ENCODE results near the gene PDSS1.
"Not testable (repeated sequence)": the region's sequence is repeated elsewhere in the genome, so short reads cannot be mapped to it uniquely, and the experiment has no call there.

Gene PDSS1, protein sequence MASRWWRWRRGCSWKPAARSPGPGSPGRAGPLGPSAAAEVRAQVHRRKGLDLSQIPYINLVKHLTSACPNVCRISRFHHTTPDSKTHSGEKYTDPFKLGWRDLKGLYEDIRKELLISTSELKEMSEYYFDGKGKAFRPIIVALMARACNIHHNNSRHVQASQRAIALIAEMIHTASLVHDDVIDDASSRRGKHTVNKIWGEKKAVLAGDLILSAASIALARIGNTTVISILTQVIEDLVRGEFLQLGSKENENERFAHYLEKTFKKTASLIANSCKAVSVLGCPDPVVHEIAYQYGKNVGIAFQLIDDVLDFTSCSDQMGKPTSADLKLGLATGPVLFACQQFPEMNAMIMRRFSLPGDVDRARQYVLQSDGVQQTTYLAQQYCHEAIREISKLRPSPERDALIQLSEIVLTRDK

DNA sequence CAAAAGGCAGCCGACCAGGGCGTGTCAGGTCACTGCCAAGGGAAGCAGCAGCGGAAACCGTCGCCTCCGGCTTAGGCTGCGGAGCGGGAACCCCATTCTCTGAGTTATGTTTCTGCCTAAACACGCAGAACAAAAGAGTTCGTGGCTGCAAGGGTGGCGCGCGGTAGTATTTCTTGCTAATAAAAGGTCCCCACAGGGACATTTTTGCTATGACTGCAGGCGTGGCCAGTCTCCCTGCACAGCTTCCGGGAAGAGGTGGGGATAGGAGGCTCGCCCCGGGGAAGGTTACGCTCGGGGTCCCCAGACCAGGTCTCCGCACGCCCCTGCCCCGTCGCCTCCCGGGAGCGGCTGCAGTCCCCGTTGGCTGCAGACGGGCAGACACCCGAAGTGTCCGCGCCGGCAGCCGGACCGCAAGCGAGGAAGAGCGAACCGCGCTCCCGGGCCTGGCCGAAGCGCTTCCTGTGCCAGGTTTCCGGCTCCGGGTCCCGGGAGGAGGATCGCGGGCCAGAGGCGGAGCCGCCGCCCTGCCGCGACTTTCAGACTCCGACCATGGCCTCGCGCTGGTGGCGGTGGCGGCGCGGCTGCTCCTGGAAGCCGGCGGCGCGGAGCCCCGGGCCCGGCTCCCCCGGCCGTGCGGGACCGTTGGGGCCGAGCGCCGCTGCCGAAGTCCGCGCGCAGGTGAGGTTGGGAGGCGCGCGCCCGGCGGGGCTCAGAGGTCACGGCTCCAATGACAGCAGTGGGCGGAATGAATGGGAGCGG is at the start of gene PDSS1:
TSS of gene PDSS1 (plus strand) at position 539 of the 759 bp plus-strand sequence. CDS start at position 550, 11 bp downstream.
- H3K4me3 ChIP-seq (ENCODE audit: low read depth, low read length), result peak within 1 kb of the TSS; percentile 96
- DNase-seq (ENCODE audit: low read depth), result peak; percentile 68
- TF ChIP-seq, protein P1, sequence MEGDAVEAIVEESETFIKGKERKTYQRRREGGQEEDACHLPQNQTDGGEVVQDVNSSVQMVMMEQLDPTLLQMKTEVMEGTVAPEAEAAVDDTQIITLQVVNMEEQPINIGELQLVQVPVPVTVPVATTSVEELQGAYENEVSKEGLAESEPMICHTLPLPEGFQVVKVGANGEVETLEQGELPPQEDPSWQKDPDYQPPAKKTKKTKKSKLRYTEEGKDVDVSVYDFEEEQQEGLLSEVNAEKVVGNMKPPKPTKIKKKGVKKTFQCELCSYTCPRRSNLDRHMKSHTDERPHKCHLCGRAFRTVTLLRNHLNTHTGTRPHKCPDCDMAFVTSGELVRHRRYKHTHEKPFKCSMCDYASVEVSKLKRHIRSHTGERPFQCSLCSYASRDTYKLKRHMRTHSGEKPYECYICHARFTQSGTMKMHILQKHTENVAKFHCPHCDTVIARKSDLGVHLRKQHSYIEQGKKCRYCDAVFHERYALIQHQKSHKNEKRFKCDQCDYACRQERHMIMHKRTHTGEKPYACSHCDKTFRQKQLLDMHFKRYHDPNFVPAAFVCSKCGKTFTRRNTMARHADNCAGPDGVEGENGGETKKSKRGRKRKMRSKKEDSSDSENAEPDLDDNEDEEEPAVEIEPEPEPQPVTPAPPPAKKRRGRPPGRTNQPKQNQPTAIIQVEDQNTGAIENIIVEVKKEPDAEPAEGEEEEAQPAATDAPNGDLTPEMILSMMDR (conservative IDR thresholded peaks at IDR 0.05; ENCODE audit: low read depth, low read length), result no peak

DNA sequence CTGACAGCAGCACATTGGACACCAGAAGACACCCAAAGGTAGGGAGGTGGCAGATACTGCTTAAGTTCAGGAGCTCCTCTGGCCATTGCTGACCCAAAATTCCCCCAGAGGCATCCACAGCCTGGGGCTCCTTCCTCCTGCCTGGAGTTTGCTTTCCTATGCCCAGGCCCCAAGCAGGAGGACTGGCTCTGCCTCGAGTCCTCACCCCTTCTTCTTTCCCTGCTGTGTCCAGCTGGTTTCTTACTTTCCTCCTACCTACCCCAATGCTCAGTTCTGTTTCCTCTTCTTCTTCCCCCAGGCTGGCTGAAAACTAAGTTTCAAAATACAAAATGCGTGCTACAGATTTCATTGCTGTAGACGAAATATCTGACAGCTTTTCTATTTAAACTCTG is 49.3 kb upstream of the PDSS1 start:
- H3K4me3 ChIP-seq (ENCODE audit: low read depth, low read length), result not testable (repeated sequence)

DNA sequence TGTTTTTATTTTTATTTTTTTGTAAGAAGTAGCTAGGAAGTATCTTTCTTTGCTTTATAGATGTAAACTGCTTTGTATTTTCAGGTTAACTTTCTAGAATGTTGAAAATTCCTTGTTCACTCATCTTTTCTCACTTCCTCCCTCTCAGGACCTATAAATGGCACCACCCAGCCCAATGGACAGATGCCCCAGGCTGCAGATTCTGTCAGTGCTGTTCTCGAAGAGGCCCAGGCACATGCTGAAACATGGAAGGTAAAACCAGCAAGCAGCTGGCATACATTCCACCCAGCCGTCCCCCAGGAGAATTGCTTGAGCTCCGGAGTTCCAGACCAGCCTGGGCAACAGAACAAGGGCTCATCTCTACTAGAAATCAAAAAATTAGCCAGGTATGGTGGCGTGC is 47.1 kb upstream of the PDSS1 start:
- TF ChIP-seq, protein P1 (conservative IDR thresholded peaks at IDR 0.05; ENCODE audit: low read depth, low read length), result no peak
- no peak for DNase-seq (ENCODE audit: low read depth)
- H3K4me3 ChIP-seq (ENCODE audit: low read depth, low read length), result no peak overlapping the region

More for the DNA sequence above, 49.3 kb upstream of the PDSS1 start:
- DNase-seq (ENCODE audit: low read depth), result not testable (repeated sequence)

DNA sequence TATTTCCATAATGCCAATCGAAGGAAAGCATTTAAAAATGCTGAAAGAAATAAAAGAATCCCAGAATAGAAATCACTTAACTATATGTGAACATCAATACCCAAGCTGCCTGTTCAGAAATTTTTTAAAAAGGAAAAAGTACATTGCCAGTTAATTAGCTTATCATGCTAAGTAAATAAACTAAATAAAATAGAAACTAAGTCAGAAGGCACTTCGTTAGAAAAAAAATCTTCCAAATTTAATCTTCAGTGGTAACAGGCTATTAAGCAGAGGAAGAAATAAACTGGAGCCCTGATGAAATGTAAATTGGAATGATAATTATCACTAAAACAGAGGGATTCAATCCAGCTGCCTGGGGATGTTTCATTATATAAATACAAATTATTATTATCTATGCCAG is 46.0 kb upstream of the PDSS1 start:
- not testable (repeated sequence) for H3K4me3 ChIP-seq (ENCODE audit: low read depth, low read length); DNase-seq (ENCODE audit: low read depth)

DNA sequence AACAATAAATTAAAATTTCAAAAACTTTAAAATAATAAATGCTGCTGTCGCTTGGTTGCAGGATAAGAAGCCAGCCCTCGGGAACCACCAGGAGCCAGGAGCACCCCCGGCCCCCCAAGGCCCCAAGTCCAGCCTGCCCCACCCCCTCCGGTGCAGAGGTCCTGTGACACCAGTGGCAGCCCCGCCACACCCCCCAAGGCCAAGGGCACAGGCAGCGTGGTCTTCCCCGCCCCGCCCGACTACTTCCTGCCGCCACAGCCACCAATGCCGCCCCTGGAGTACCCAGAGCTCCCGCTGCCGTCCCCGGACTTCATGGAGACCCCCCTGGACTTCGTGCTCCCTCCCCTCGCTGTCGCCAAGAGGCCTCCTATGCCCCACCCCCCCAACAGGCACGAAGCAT is 44.5 kb upstream of the PDSS1 start:
- TF ChIP-seq, protein P1 (conservative IDR thresholded peaks at IDR 0.05; ENCODE audit: low read depth, low read length), result no peak
- no peak for DNase-seq (ENCODE audit: low read depth)
- H3K4me3 ChIP-seq (ENCODE audit: low read depth, low read length), result no peak overlapping the region

DNA sequence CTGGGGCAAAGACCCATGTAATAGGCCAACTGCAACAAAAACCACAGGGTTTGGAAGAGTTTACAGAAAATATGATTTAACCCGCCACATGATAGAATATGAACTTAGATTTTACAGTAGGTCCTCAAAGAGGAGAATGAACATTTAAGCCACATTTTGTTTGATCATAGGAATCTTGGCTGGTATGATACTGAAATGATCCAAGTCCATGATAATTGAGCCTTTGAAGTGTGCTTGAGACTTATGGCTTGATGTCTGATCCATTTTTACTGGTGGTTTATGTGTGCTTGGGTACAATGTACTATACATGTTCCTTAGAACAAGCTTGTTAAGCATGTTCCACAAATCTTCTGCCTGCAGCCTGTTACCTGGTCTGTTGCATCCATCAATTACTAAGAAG is 41.8 kb upstream of the PDSS1 start:
- TF ChIP-seq, protein P1 (conservative IDR thresholded peaks at IDR 0.05; ENCODE audit: low read depth, low read length), result no peak
- H3K4me3 ChIP-seq (ENCODE audit: low read depth, low read length), result no peak overlapping the region
- no peak for DNase-seq (ENCODE audit: low read depth)

DNA sequence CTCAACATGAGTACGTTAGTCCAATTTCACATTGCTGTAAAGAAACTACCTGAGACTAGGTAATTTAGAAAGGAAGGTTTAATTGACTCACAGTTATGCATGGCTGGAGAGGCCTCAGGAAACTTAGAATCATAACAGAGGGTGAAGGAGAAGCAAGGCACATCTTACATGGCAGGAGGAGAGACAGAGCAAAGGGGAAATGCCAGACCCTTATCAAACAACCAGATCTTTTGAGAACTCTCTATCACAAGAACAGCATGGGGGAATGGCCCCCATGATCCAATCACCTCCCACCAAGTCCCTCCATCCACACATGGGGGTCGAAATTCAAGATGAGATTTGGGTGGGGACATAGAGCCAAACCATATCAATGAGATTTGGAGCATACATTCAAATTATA is 34.6 kb upstream of the PDSS1 start:
- DNase-seq (ENCODE audit: low read depth), result no peak
- no peak overlapping the region for H3K4me3 ChIP-seq (ENCODE audit: low read depth, low read length)
- TF ChIP-seq, protein P1 (conservative IDR thresholded peaks at IDR 0.05; ENCODE audit: low read depth, low read length), result no peak
